Tibial nerve (tissue), 4 donors: Measurements from ENCODE around the gene C1QL4. TPM values are rescaled to one million over a fixed set of nuclear protein-coding genes. Genes with fewer than 3 reads are reported as not detected.
A peak's percentile ranks its signal among the peaks of the same experiment; 100 is the strongest.
"Not testable (repeated sequence)": the region's sequence is repeated elsewhere in the genome, so short reads cannot be mapped to it uniquely, and the experiment has no call there.

Experiments
- DNase-seq, 2 donors: peaks; one replicate each; pipeline ENCODE4 v3.0.0-alpha.2; 2019; ENCODE audit warnings: low spot score in 2 of 2
- H3K27ac ChIP-seq, 4 donors: fragments of 200-600 bp; sonication (generic) in 3 of 4; one replicate each; pipeline ENCODE4 v1.5.1; 2017 to 2019; ENCODE audit warnings: mild to moderate bottlenecking in 1 of 4
- H3K27me3 ChIP-seq, 2 donors: fragments of 200-600 bp; sonication (generic) in 1 of 2; one replicate each; pipeline versions ENCODE4 v1.5.1 to v1.6.0; 2017 to 2019
- H3K36me3 ChIP-seq, 3 donors: fragments of 200-600 bp; sonication (generic); one replicate each; pipeline ENCODE4 v1.5.1; 2018 to 2019
- H3K4me1 ChIP-seq, 4 donors: fragments of 200-600 bp; sonication (generic) in 3 of 4; one replicate each; pipeline ENCODE4 v1.5.1; 2017 to 2019
- H3K4me3 ChIP-seq, 4 donors: fragments of 200-600 bp; sonication (generic) in 3 of 4; one replicate each; pipeline ENCODE4 v1.5.1; 2017 to 2019; ENCODE audit warnings: mild to moderate bottlenecking in 1 of 4, moderate library complexity in 1 of 4
- H3K9me3 ChIP-seq, 4 donors: fragments of 200-600 bp; sonication (generic) in 3 of 4; one replicate each; pipeline ENCODE4 v1.5.1; 2017 to 2019
- EP300 ChIP-seq, 2 donors: sonication (generic); formaldehyde crosslinking; IDR thresholded peaks; one replicate each; pipeline ENCODE4 v1.6.1; 2017; ENCODE audit warnings: antibody characterized with exemption in 2 of 2, mild to moderate bottlenecking in 1 of 2
- POLR2A ChIP-seq, 2 donors: fragments of 450-650 bp; IDR thresholded peaks; one replicate each; pipeline ENCODE4 v1.6.1; 2017; ENCODE audit warnings: antibody characterized with exemption in 2 of 2, mild to moderate bottlenecking in 2 of 2, moderate library complexity in 2 of 2
- WGBS, 2 donors: methylation state at CpG; one replicate each; pipeline ENCODE4 v1.1.5; 2018; 5-methylcytosine and 5-hydroxymethylcytosine counted together
- total RNA-seq, 4 donors: library from RNA; depleted of rRNA; stranded (reverse); fragments of >200 nt; gene quantifications; one replicate each; pipeline ENCODE4 v1.1.0, GENCODE V29; 2016
- TF ChIP-seq, protein P1 (sequence below), 5 experiments: fragments of 200-600 bp in 3 of 5; fragments of 450-650 bp in 2 of 5; sonication (generic) in 3 of 5; IDR thresholded peaks; one replicate each; pipeline ENCODE4 v1.5.1; 2016 to 2019; ENCODE audit warnings: antibody characterized with exemption in 5 of 5, mild to moderate bottlenecking in 3 of 5, moderate library complexity in 2 of 5

C1QL4 gene
- total RNA-seq, 4 donors from 2014 or later, result not detected

DNA sequence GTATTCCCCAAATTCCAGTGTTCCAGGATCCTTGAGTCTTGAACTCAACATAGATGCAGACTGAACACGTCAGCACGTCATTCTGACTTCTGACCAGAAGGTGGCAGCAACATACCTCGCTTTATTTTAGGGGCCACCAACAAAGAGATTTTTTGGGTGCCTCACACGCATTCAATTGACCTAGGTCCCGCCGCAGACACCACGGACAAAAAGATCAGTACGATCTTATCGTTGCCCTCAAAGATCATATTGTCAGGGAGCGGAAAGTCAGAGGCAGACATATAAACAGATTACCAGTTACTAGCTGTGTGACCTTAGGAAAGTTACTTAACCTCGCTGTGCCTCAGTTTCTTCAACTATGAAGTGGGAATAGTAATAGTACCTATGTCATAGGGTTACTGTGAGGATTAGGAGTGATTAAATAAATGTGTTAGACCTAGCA lies 48.6 kb downstream of the C1QL4 start:
- peak; percentile 47 to 69 for DNase-seq
- TF ChIP-seq, protein P1, sequence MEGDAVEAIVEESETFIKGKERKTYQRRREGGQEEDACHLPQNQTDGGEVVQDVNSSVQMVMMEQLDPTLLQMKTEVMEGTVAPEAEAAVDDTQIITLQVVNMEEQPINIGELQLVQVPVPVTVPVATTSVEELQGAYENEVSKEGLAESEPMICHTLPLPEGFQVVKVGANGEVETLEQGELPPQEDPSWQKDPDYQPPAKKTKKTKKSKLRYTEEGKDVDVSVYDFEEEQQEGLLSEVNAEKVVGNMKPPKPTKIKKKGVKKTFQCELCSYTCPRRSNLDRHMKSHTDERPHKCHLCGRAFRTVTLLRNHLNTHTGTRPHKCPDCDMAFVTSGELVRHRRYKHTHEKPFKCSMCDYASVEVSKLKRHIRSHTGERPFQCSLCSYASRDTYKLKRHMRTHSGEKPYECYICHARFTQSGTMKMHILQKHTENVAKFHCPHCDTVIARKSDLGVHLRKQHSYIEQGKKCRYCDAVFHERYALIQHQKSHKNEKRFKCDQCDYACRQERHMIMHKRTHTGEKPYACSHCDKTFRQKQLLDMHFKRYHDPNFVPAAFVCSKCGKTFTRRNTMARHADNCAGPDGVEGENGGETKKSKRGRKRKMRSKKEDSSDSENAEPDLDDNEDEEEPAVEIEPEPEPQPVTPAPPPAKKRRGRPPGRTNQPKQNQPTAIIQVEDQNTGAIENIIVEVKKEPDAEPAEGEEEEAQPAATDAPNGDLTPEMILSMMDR (IDR thresholded peaks at IDR 0.05), result peak; percentile 75 to 84 (median 79)
- no peak for TF ChIP-seq POLR2A (IDR thresholded peaks at IDR 0.05)
- no peak for TF ChIP-seq EP300 (IDR thresholded peaks at IDR 0.05)
- peaks cover 0 to 29% of the 10 kb centered on the region in 2 donors for H3K27me3 ChIP-seq
- H3K4me1 ChIP-seq, result peaks cover 0 to 10% (median 4%) of the 10 kb centered on the region in 4 donors
- no peak overlapping the region for H3K4me3 ChIP-seq
- no peaks in the 10 kb centered on the region for H3K36me3 ChIP-seq
- H3K27ac ChIP-seq, result no peak overlapping the region
- 11 to 13% methylated on average over 11 of the region's 11 CpGs for WGBS, 2 donors
- H3K9me3 ChIP-seq, result no peaks in the 10 kb centered on the region

DNA sequence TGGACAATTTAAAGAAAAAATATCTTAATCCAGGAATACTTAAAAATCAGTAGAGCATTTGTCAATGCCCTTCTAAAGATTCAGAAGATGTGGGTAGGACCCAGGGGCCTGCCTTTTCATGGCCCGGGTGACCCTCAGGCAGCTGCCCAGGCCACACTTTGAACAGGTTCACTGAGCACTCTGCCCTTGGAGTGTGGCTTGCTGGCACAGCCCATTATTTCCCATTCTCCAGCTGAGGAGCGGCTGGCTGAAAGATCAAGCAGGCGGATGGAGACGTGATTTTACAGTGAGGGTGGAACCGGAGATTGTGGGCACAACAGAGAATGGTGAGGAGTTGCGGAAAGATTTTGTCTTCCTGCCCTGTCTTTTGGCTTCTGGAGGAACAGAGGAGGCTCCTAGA lies 49.1 kb downstream of the C1QL4 start:
- TF ChIP-seq, protein P1 (IDR thresholded peaks at IDR 0.05), result no peak
- TF ChIP-seq POLR2A (IDR thresholded peaks at IDR 0.05) (no peak), EP300 (IDR thresholded peaks at IDR 0.05) (no peak)
- no peak overlapping the region for H3K4me3 ChIP-seq
- peaks cover 0 to 29% of the 10 kb centered on the region in 2 donors for H3K27me3 ChIP-seq
- 52 to 55% methylated on average over 6 of the region's 6 CpGs for WGBS, 2 donors
- H3K9me3 ChIP-seq, result no peaks in the 10 kb centered on the region
- DNase-seq, result no peak
- H3K36me3 ChIP-seq, result no peaks in the 10 kb centered on the region
- H3K4me1 ChIP-seq, result peaks cover 0 to 5% (median under 1%) of the 10 kb centered on the region in 4 donors
- H3K27ac ChIP-seq, result no peak overlapping the region

DNA sequence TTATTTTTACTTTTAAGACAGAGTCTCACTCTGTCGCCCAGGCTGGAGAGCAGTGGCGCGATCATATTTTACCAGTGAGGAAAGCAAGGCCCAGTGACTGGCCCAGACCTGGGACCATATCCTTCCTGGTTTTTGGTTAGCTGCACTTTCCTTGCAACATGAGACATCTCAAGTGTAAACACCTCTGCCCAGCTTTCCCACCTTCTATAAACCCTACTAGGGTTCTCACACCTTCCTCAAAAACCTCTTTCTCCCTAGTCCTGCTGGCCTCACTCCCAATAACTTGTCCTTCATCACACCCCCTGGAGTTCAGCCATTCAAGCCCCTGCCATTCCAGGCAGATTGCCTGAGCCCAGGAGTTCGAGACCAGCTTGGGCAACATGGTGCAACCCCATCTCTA lies 52.3 kb downstream of the C1QL4 start:
- Histone ChIP-seq H3K27me3 (peaks cover 0 to 29% of the 10 kb centered on the region in 2 donors), H3K9me3 (no peaks in the 10 kb centered on the region), H3K36me3 (no peaks in the 10 kb centered on the region), H3K4me3 (no peak overlapping the region), H3K27ac (no peak overlapping the region), H3K4me1 (no peaks in the 10 kb centered on the region)
- no peak for DNase-seq
- TF ChIP-seq EP300 (IDR thresholded peaks at IDR 0.05) (no peak), POLR2A (IDR thresholded peaks at IDR 0.05) (no peak)
- TF ChIP-seq, protein P1 (IDR thresholded peaks at IDR 0.05), result no peak
- 74 to 86% methylated on average over 4 of the region's 4 CpGs for WGBS, 2 donors

DNA sequence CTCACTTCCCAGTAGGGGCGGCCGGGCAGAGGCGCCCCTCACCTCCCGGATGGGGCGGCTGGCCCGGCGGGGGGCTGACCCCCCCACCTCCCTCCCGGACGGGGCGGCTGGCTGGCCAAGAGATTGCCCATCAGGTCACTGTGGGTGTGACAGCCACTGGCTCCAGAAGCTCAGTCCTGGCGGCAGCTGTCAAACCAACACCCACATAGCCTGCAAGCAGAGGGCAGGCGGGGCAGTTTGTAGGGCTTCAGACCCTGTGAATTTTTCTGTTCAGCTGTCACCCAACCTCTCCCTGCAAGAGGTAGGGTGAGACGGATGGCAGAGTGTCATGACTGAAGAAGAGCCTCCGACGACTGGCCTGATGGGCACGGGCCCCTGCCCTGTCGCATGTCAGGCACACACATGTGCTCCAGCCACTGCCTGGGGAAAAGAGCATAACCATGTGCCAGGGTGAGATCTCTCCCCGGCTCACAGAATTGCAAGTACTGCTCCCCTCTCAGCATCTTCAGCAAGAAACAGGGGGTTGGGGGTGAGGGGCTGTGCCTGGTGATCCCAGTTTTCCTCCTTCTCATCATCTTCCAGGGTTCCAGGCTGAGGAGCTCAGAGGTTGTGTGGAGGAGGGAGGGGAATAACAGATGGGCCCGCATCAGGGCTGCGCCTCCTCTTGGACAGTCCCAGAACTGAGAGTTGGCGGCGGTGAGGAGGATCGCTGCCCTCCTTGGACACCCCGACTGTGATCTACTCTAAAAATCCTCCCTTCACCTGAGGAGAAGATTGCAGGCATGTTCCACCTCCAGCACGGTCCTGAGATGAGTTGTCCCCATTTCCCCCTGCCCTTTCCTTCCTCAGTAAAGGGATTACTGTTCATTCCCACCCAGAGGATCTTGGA lies 53.2 kb downstream of the C1QL4 start:
- Histone ChIP-seq H3K36me3 (no peaks in the 10 kb centered on the region), H3K27me3 (peaks cover 0 to 29% of the 10 kb centered on the region in 2 donors), H3K27ac (no peak overlapping the region), H3K4me1 (no peaks in the 10 kb centered on the region), H3K9me3 (no peaks in the 10 kb centered on the region), H3K4me3 (no peak overlapping the region)
- DNase-seq, result no peak
- TF ChIP-seq EP300 (IDR thresholded peaks at IDR 0.05) (no peak), POLR2A (IDR thresholded peaks at IDR 0.05) (no peak)
- TF ChIP-seq, protein P1 (IDR thresholded peaks at IDR 0.05), result no peak
- WGBS, 2 donors, result 78 to 84% methylated on average over 16 to 25 of the region's 25 CpGs

DNA sequence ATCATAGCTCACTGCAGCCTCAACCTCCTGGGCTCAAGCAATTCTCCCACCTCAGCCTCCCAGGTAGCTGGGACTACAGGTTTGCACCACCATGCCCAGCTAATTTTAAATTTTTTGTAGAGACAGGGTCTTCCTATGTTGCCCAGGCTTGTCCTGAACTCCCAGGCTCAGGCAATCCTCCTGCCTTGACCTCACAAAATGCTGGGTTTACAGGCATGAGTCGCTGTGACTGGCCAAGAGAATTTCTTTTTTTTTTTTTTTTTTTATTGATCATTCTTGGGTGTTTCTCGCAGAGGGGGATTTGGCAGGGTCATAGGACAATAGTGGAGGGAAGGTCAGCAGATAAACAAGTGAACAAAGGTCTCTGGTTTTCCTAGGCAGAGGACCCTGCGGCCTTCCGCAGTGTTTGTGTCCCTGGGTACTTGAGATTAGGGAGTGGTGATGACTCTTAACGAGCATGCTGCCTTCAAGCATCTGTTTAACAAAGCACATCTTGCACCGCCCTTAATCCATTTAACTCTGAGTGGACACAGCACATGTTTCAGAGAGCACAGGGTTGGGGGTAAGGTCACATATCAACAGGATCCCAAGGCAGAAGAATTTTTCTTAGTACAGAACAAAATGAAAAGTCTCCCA lies 54.1 kb downstream of the C1QL4 start:
- not testable (repeated sequence) for H3K4me1 ChIP-seq, DNase-seq, H3K9me3 ChIP-seq, H3K36me3 ChIP-seq, H3K4me3 ChIP-seq, H3K27ac ChIP-seq
- 48 to 65% methylated on average over 2 to 3 of the region's 6 CpGs for WGBS, 2 donors
- peaks cover 0 to 29% of the 10 kb centered on the region in 2 donors for H3K27me3 ChIP-seq

Other genes starting within 250 kb of the C1QL4 start
- gene DHH, start 242.4 kb downstream of the C1QL4 start, total RNA-seq, result 10 to 100 TPM; 55.5 to 94.7 (median 60.1) TPM
- gene LMBR1L, start 226.3 kb downstream of the C1QL4 start, total RNA-seq, result 10 to 100 TPM; 50.3 to 97.5 (median 73.0) TPM
- gene TUBA1B, start 205.8 kb downstream of the C1QL4 start, total RNA-seq, result 100 to 1,000 TPM; 516 to 967 (median 709) TPM
- gene TUBA1A, start 148.1 kb downstream of the C1QL4 start, total RNA-seq, result 100 to 1,000 TPM; 264 to 402 (median 307) TPM
- 100 to 1,000 TPM in 1 of 4 donors, 10 to 100 TPM in 3; 45.5 to 142 (median 55.1) TPM for gene TUBA1C, start 72.1 kb downstream of the C1QL4 start, total RNA-seq
- gene PRPH, start 42.0 kb downstream of the C1QL4 start, total RNA-seq, result under 1 TPM in 3 of 4 donors, not detected in 1; 0.20 to 0.84 (median 0.22) TPM
- 1 to 10 TPM in 2 of 4 donors, under 1 TPM in 1, not detected in 1; 0.30 to 6.5 (median 3.1) TPM for gene TROAP, start 13.9 kb downstream of the C1QL4 start, total RNA-seq
- gene DNAJC22, start 9.7 kb upstream of the C1QL4 start, total RNA-seq, result not detected
- gene SPATS2, start 30.3 kb upstream of the C1QL4 start, total RNA-seq, result 10 to 100 TPM in 2 of 4 donors, 1 to 10 TPM in 2; 5.9 to 14.7 (median 9.8) TPM
- gene KCNH3, start 201.8 kb upstream of the C1QL4 start, total RNA-seq, result under 1 TPM in 2 of 4 donors, not detected in 2; 0.21 to 0.30 TPM
- 10 to 100 TPM; 42.0 to 67.2 (median 64.5) TPM for gene MCRS1, start 231.0 kb upstream of the C1QL4 start, total RNA-seq